NT2/D1 (cell line): ENCODE data around the gene ATP1A1.

ENCODE experiments used
- DNase-seq: peaks from one replicate; pipeline ENCODE4 v3.0.0-alpha.2; 2011; ENCODE audit warnings: low read depth, low spot score
- H3K27me3 ChIP-seq: 2 replicates; pipeline ENCODE4 v1.6.0; 2011; ENCODE audit warnings: mild to moderate bottlenecking; ENCODE audit not compliant: insufficient read length, insufficient read depth
- H3K36me3 ChIP-seq: 2 replicates; pipeline ENCODE4 v1.6.1; 2011; ENCODE audit warnings: mild to moderate bottlenecking, low read length, mixed read lengths; ENCODE audit not compliant: insufficient read depth, insufficient read length
- H3K4me1 ChIP-seq: 2 replicates; pipeline ENCODE4 v1.5.1; 2011; ENCODE audit not compliant: insufficient read depth, insufficient read length
- H3K4me3 ChIP-seq: 2 replicates; pipeline ENCODE4 v1.5.1; 2011; ENCODE audit warnings: low read depth; ENCODE audit not compliant: insufficient read length
- H3K9ac ChIP-seq: 2 replicates; pipeline ENCODE4 v1.6.0; 2011; ENCODE audit warnings: low read depth; ENCODE audit not compliant: insufficient read length
- H3K9me3 ChIP-seq: 2 replicates; pipeline ENCODE4 v1.5.1; 2011; ENCODE audit warnings: mild to moderate bottlenecking, low read length; ENCODE audit not compliant: insufficient read depth
- SUZ12 ChIP-seq: IDR thresholded peaks from 2 replicates; pipeline ENCODE4 v1.6.1; 2011; ENCODE audit not compliant: insufficient read length, insufficient read depth; ENCODE audit errors: extremely low read depth
- YY1 ChIP-seq: IDR thresholded peaks from 2 replicates; pipeline ENCODE4 v1.6.1; 2011; ENCODE audit not compliant: insufficient read length, insufficient read depth
- ZNF274 ChIP-seq: IDR thresholded peaks from 2 replicates; pipeline ENCODE4 v1.6.1; 2011; ENCODE audit warnings: mild to moderate bottlenecking, low read depth, low read length

ATP1A1 gene

DNA sequence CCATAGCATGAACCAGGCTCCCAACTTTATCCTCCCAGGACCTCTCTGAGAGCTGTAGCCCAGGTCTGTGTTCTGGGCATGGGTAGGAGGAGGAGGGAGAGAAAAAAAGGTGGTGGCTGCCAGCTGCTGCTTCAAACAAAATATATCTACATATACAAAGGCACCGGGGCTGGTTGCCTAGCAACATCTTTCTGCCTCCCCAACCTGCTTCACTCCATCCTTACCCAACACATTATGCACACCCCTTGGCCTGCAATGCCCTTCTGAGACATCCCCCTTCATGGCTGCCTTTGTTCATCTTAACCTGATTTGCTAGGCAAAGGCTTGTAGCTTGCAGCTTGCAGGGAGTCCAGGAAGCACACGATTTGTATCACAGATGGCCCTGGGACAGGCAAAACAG is 27.2 kb upstream of the ATP1A1 start:
- TF ChIP-seq SUZ12 (no peak), YY1 (no peak), ZNF274 (no peak)
- no peak overlapping the region for H3K4me3 ChIP-seq
- H3K27me3 ChIP-seq = no peaks in the 10 kb centered on the region
- DNase-seq = peak; percentile 80
- peaks cover 4% of the 10 kb centered on the region for H3K4me1 ChIP-seq
- no peaks in the 10 kb centered on the region for H3K9me3 ChIP-seq
- H3K9ac ChIP-seq = no peak overlapping the region
- H3K36me3 ChIP-seq = no peaks in the 10 kb centered on the region

- Histone ChIP-seq H3K36me3 (no peaks in the 10 kb centered on the region), H3K4me1 (peaks cover 4% of the 10 kb centered on the region), H3K27me3 (no peaks in the 10 kb centered on the region), H3K9ac (no peak overlapping the region), H3K9me3 (no peaks in the 10 kb centered on the region), H3K4me3 (no peak overlapping the region)
- no peak for DNase-seq
- no peak for TF ChIP-seq YY1
- no peak for TF ChIP-seq SUZ12
- no peak for TF ChIP-seq ZNF274
Observed at GRCh38 chr1:116346943-116347673, 25.9 kb upstream of the ATP1A1 start.

DNA sequence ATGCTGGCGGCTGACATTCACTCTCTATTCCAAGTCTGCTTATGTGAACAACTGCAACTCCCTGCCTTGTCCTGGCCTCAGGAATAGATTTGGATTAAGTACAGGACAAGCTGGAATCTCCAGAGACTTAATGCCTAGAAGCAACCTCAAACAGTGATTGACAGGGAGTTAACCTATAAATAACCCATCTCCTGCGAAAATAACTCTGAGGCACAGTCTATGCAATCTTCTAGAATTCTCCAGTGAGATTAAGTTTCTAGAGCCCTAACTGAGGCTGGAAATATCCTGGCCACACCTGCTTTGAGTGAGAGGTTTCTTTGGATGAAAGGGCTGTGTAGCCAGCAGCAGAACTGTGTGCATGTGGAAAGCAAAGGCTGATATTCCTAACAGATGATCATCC is 25.3 kb upstream of the ATP1A1 start:
- H3K27me3 ChIP-seq = no peaks in the 10 kb centered on the region
- H3K9me3 ChIP-seq = no peaks in the 10 kb centered on the region
- TF ChIP-seq SUZ12 (no peak), YY1 (no peak), ZNF274 (no peak)
- no peaks in the 10 kb centered on the region for H3K36me3 ChIP-seq
- no peak overlapping the region for H3K4me3 ChIP-seq
- no peak for DNase-seq
- H3K4me1 ChIP-seq = peaks cover 4% of the 10 kb centered on the region
- H3K9ac ChIP-seq = no peak overlapping the region

DNA sequence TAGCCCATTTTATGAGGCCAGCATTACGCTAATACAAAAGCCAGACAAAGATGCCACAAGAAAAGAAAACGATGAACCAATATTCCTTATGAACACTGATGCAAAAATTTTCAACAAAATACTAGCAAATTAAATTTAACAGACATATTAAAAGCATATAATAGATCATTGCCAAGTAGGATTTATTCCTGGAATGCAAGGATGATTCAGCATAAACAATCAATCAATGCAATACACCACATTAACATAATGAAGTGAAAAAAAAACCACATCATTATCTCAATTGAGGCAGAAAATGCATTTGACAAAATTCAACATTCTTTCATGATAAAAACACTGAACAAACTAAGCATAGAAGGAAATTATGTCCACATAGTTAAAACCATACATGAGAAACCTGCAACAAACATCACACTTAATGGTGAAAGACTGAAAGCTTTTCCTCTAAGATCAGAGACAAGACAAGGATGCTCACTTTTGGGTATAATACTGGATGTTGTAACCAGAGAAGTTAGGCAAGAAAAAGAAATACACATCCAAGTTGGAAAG is 22.9 kb upstream of the ATP1A1 start:
- DNase-seq = no peak
- H3K9ac ChIP-seq = no peak overlapping the region
- no peaks in the 10 kb centered on the region for H3K27me3 ChIP-seq
- no peak for TF ChIP-seq YY1
- no peak for TF ChIP-seq SUZ12
- TF ChIP-seq ZNF274 = no peak
- H3K4me1 ChIP-seq = peaks cover 4% of the 10 kb centered on the region
- no peak overlapping the region for H3K4me3 ChIP-seq
- no peaks in the 10 kb centered on the region for H3K9me3 ChIP-seq
- H3K36me3 ChIP-seq = no peaks in the 10 kb centered on the region

- H3K27me3 ChIP-seq = no peaks in the 10 kb centered on the region
- TF ChIP-seq ZNF274 = no peak
- TF ChIP-seq YY1 = no peak
- TF ChIP-seq SUZ12 = no peak
- H3K4me1 ChIP-seq = no peaks in the 10 kb centered on the region
- no peak overlapping the region for H3K4me3 ChIP-seq
- no peaks in the 10 kb centered on the region for H3K9me3 ChIP-seq
- DNase-seq = no peak
- no peaks in the 10 kb centered on the region for H3K36me3 ChIP-seq
- no peak overlapping the region for H3K9ac ChIP-seq
Observed at GRCh38 chr1:116351914-116352313, 21.1 kb upstream of the ATP1A1 start.

DNA sequence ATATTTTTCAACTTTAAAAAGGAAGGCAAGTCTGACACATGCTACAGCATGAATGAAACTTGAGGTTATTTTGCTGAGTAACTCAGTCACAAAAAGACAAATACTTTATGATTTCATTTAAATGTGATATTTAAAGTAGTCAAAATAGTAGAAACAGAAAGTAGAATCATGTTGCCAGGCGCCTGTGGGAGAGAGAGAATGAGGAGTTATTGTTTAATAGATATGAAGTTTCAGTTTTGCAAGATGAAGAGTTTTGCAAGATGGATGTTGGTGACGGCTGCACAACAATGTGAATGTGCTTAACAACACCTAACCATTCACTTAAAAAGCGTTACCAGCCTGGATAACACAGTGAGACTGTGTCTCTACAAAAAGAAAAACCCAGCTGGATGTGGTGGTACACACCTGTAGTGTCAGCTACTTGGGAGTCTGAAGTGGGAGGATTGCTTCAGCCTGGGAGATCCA is 20.7 kb upstream of the ATP1A1 start:
- Histone ChIP-seq H3K27me3 (no peaks in the 10 kb centered on the region), H3K36me3 (no peaks in the 10 kb centered on the region), H3K4me1 (no peaks in the 10 kb centered on the region), H3K4me3 (no peak overlapping the region), H3K9ac (no peak overlapping the region), H3K9me3 (no peaks in the 10 kb centered on the region)
- TF ChIP-seq SUZ12 (no peak), YY1 (no peak), ZNF274 (no peak)
- DNase-seq = no peak

DNA sequence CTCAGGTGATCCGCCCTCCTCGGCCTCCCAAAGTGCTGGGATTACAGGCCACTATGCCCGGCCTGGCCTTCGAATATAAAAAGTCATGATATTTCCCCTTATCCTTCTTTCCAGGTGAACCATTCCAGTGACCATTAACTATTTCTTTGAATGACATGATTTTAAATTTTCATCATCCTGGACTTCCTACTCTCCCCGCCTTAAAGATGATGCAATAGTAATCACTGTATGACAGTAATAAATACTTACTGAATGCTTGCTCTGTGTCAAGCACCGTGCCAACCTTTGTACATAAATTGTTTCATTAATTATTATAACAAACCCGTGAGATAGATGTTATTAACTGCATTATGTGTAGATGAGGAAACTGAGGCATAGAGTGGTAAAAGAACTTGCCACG is 19.9 kb upstream of the ATP1A1 start:
- H3K9me3 ChIP-seq = no peaks in the 10 kb centered on the region
- H3K4me1 ChIP-seq = no peaks in the 10 kb centered on the region
- no peak for TF ChIP-seq ZNF274
- no peak for TF ChIP-seq SUZ12
- TF ChIP-seq YY1 = no peak
- H3K27me3 ChIP-seq = no peaks in the 10 kb centered on the region
- H3K36me3 ChIP-seq = no peaks in the 10 kb centered on the region
- H3K9ac ChIP-seq = no peak overlapping the region
- no peak for DNase-seq
- H3K4me3 ChIP-seq = no peak overlapping the region
